Activated CD8-positive, alpha-beta memory T cell treated with anti-CD3 and anti-CD28 coated beads for 36 hours (primary cell): ENCODE measurements around the gene PIK3R5. TPM values are rescaled to one million over a fixed set of nuclear protein-coding genes. Genes with fewer than 3 reads are reported as not detected.

Experiments used
- CTCF ChIA-PET: fragments of 350-600 bp; sonication (Branson Sonifier 250); formaldehyde crosslinking; loops from one replicate; lab custom pipeline; 2021; ENCODE audit warnings: antibody characterized with exemption; lab: Charles Lee
- POLR2A ChIA-PET: fragments of 350-600 bp; sonication (Branson Sonifier 250); formaldehyde crosslinking; loops from one replicate; lab custom pipeline; 2021; ENCODE audit warnings: antibody characterized with exemption; lab: Charles Lee
- total RNA-seq, 2 experiments: library from RNA; stranded (reverse); gene quantifications; one replicate each; pipeline ENCODE4 v1.2.3, GENCODE V29; 2021

PIK3R5 gene
- total RNA-seq, 2 experiments from 2014 or later, result 23.2 to 24.6 TPM

GRCh38 chr17:8839410-8839935, 126.0 kb downstream of the PIK3R5 start:
- POLR2A ChIA-PET, result no interaction called here
- CTCF ChIA-PET, result no interaction called here

DNA sequence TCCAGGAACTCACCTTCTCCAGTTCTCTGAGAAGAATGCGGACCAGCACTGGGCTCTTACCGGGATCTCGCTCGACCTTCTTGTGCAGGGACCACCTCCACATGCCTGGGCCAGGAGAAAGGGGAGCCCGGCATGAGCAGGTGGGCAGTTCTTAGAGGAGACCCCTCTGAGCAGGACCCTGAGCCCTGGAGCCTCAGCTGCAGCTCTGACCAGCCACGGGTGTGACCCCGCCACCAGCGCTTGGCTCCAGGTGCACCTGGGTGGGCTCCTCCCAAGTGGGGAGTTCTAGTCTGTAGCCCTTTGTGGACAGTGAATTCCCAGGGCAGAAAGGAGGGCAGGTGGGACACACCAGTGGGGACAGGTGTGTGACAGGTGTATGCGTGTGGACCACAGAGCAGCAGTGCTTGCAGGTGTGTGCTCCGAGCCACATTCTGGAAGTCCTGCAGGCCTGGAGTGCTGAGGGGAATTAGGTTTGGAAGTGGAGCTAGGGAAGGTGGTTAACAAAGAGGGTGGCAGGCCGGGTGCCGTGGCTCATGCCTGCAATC, 126.9 kb downstream of the PIK3R5 start:
- CTCF ChIA-PET, result no interaction called here

DNA sequence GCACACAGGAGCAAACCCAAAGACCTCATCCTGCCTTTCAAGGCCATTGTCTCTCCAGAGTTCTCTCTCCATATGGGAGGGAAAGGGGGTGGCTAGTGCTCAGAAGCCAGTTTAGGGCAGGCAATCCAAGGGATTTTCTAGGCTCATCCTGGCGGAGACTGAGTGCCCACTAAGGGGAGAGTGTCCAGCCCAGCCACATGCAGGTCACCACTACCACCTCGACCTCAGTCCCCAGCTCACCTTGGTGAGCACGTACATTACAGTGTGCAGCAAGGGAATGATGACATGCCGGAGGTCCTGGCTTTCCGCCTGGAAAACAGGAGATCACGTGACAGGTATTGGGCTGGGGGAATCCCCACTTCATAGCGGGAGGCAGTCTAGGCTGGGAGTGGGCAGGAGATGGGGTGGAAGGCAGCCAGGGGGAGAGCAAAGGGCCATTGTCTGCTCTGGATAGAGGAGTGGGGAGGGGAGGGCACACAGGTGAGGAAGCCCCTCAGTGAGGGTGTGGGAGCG, 127.9 kb downstream of the PIK3R5 start:
- CTCF ChIA-PET, result no interaction called here
- POLR2A ChIA-PET, result no interaction called here

More for the DNA sequence above, 126.9 kb downstream of the PIK3R5 start:
- POLR2A ChIA-PET, result no interaction called here

DNA sequence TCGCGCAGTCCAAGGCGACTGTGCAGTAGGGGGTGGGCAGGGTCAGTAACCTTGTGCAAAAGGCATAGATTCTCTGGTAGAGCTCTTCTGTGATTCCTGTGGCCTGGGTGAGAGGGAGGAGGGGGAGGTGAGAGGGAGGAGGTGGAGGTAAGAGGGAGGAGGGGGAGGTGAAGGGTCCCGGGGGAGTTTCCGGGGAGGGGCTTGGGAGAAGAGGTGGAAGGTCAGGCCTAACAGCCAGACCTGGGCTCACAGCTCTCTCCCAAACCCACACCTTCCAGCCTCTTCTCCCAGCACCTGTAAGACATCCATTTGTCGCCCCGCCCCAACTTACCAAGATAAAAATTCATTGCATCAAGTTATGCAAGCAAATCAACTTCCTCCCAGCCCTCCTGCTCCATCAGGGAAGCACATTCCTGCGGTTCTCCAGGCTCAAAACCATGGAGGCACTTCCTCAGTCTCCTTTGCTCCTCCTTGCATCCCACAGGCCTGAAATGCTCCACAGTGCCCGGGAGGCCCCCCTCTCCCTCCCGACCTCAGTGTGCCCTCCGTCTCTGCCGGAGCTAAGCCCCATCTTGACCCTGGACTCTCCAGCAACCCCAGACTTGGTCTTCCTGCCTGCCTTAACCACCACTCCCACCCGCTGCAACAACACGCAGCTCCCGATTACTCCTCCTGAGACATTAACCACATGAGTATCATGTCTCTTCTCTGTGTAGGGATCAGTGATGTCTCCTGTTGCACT, 128.5 kb downstream of the PIK3R5 start:
- ChIA-PET CTCF (no interaction called here), POLR2A (no interaction called here)

GRCh38 chr17:8835631-8836364, 129.7 kb downstream of the PIK3R5 start:
- ChIA-PET POLR2A (no interaction called here), CTCF (no interaction called here)

- ChIA-PET CTCF (no interaction called here), POLR2A (no interaction called here)
These were observed 130.4 kb downstream of the PIK3R5 start for GRCh38 chr17:8835106-8835505.

- ChIA-PET POLR2A (no interaction called here), CTCF (interaction anchor here (0.6 to 0.8 kb wide), 3 partner anchors 26 to 651 kb away, joined by 3 read pairs; no protein-coding TSS in a partner anchor)
These were observed 132.7 kb downstream of the PIK3R5 start for GRCh38 chr17:8832711-8833352.

- ChIA-PET POLR2A (no interaction called here), CTCF (interaction anchor here (0.6 to 0.7 kb wide), 3 partner anchors 17 to 68 kb away, joined by 3 to 4 read pairs (median 3); no protein-coding TSS in a partner anchor)
These were observed 134.2 kb downstream of the PIK3R5 start for GRCh38 chr17:8831234-8831849.

- POLR2A ChIA-PET, result no interaction called here
- CTCF ChIA-PET, result no interaction called here
These were observed 135.4 kb downstream of the PIK3R5 start for GRCh38 chr17:8830141-8830540.

- ChIA-PET POLR2A (no interaction called here), CTCF (no interaction called here)
These were observed 136.2 kb downstream of the PIK3R5 start for GRCh38 chr17:8829036-8829941.

Other genes starting within 250 kb of the PIK3R5 start
- under 1 TPM in 1 of 2 experiments, not detected in 1; 0.59 TPM for gene CCDC42, start 220.9 kb downstream of the PIK3R5 start, total RNA-seq
- gene SPDYE4, start 207.2 kb downstream of the PIK3R5 start, total RNA-seq, result not detected
- not detected for gene MFSD6L, start 166.3 kb downstream of the PIK3R5 start, total RNA-seq
- under 1 TPM; 0.30 to 0.46 TPM for gene PIK3R6, start 98.0 kb downstream of the PIK3R5 start, total RNA-seq
- gene NTN1, start 55.8 kb upstream of the PIK3R5 start, total RNA-seq, result under 1 TPM; 0.40 to 0.42 TPM